Measurements from ENCODE around the gene KRAS. TPM values are rescaled to one million over a fixed set of nuclear protein-coding genes. Genes with fewer than 3 reads are reported as not detected.

KRAS gene
- total and polyA plus RNA-seq, 2 donors from 2014 or later, result 7.5 to 43.7 TPM

- FAIRE-seq (no peak), DNase-seq (no peak)
- Histone ChIP-seq H3K4me1 (ENCODE audit: control insufficient read depth in 2 of 3, insufficient read depth in 2 of 3, low read depth in 1 of 3, low read length in 3 of 3) (peaks cover 0 to 5% (median 1%) of the 10 kb centered on the region in 3 donors), H3K27ac (ENCODE audit: low read depth in 2 of 2, low read length in 2 of 2) (no peak overlapping the region), H3K27me3 (ENCODE audit: control insufficient read depth, insufficient read depth, low read length) (no peaks in the 10 kb centered on the region), H3K9me3 (ENCODE audit: control insufficient read depth in 2 of 3, insufficient read depth in 1 of 3, low read length in 3 of 3) (no peaks in the 10 kb centered on the region), H3K4me3 (ENCODE audit: low read length in 3 of 3) (no peak overlapping the region), H3K36me3 (ENCODE audit: control insufficient read depth in 2 of 3, insufficient read depth in 3 of 3, low read length in 3 of 3) (no peaks in the 10 kb centered on the region), H3K9ac (ENCODE audit: low read length in 3 of 3) (no peak overlapping the region)
- intact Hi-C loops (cut with DNase I), result no loop called here
- TF ChIP-seq, protein P1, sequence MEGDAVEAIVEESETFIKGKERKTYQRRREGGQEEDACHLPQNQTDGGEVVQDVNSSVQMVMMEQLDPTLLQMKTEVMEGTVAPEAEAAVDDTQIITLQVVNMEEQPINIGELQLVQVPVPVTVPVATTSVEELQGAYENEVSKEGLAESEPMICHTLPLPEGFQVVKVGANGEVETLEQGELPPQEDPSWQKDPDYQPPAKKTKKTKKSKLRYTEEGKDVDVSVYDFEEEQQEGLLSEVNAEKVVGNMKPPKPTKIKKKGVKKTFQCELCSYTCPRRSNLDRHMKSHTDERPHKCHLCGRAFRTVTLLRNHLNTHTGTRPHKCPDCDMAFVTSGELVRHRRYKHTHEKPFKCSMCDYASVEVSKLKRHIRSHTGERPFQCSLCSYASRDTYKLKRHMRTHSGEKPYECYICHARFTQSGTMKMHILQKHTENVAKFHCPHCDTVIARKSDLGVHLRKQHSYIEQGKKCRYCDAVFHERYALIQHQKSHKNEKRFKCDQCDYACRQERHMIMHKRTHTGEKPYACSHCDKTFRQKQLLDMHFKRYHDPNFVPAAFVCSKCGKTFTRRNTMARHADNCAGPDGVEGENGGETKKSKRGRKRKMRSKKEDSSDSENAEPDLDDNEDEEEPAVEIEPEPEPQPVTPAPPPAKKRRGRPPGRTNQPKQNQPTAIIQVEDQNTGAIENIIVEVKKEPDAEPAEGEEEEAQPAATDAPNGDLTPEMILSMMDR (IDR thresholded peaks at IDR 0.05; ENCODE audit: borderline replicate concordance, extremely low read depth, insufficient read depth), result no peak
Measured at GRCh38 chr12:25190793-25191192, 59.9 kb downstream of the KRAS start.

DNA sequence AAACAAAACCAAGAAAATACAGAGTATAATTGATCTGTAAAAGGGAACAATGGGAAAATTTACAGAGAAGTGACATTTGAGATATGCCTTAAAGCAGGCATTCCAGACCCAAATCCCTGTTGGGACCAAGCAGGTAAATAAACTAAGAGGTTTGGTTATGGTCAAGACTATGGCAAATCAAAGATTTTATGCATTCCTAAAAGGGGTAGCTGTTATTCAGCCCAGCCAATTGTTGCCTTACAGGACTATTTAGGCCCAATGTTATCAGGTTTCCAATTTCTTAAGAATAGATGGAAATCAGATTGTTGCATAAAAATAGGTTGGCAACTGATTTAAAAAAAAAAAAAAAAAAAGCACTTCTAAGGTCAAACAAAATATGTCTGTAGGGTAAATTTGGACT is 61.1 kb downstream of the KRAS start:
- TF ChIP-seq, protein P1 (IDR thresholded peaks at IDR 0.05; ENCODE audit: borderline replicate concordance, extremely low read depth, insufficient read depth), result no peak
- no peak for DNase-seq

GRCh38 chr12:25187781-25188180 is 62.9 kb downstream of the KRAS start:
- Histone ChIP-seq H3K27ac (ENCODE audit: low read depth in 2 of 2, low read length in 2 of 2) (no peak overlapping the region), H3K27me3 (ENCODE audit: control insufficient read depth, insufficient read depth, low read length) (no peaks in the 10 kb centered on the region), H3K4me1 (ENCODE audit: control insufficient read depth in 2 of 3, insufficient read depth in 2 of 3, low read depth in 1 of 3, low read length in 3 of 3) (peaks cover 0 to 5% (median 0%) of the 10 kb centered on the region in 3 donors), H3K36me3 (ENCODE audit: control insufficient read depth in 2 of 3, insufficient read depth in 3 of 3, low read length in 3 of 3) (no peaks in the 10 kb centered on the region), H3K9ac (ENCODE audit: low read length in 3 of 3) (no peak overlapping the region), H3K4me3 (ENCODE audit: low read length in 3 of 3) (no peak overlapping the region), H3K9me3 (ENCODE audit: control insufficient read depth in 2 of 3, insufficient read depth in 1 of 3, low read length in 3 of 3) (no peaks in the 10 kb centered on the region)
- no peak for FAIRE-seq
- intact Hi-C loops (cut with DNase I), result no loop called here
- DNase-seq, result no peak
- TF ChIP-seq, protein P1 (IDR thresholded peaks at IDR 0.05; ENCODE audit: borderline replicate concordance, extremely low read depth, insufficient read depth), result no peak

More for the DNA sequence above, 61.1 kb downstream of the KRAS start:
- intact Hi-C loops (cut with DNase I), result no loop called here
- Histone ChIP-seq H3K4me1 (ENCODE audit: control insufficient read depth in 2 of 3, insufficient read depth in 2 of 3, low read depth in 1 of 3, low read length in 3 of 3) (peaks cover 0 to 5% (median 0%) of the 10 kb centered on the region in 3 donors), H3K4me3 (ENCODE audit: low read length in 3 of 3) (no peak overlapping the region), H3K9me3 (ENCODE audit: control insufficient read depth in 2 of 3, insufficient read depth in 1 of 3, low read length in 3 of 3) (no peaks in the 10 kb centered on the region), H3K9ac (ENCODE audit: low read length in 3 of 3) (no peak overlapping the region), H3K36me3 (ENCODE audit: control insufficient read depth in 2 of 3, insufficient read depth in 3 of 3, low read length in 3 of 3) (no peaks in the 10 kb centered on the region), H3K27me3 (ENCODE audit: control insufficient read depth, insufficient read depth, low read length) (no peaks in the 10 kb centered on the region), H3K27ac (ENCODE audit: low read depth in 2 of 2, low read length in 2 of 2) (no peak overlapping the region)
- FAIRE-seq, result no peak

Data from kidney (tissue), 14 donors.